SU-DHL-6 (cell line): ENCODE results near the gene TRIM24.
"Not testable (repeated sequence)": the region's sequence is repeated elsewhere in the genome, so short reads cannot be mapped to it uniquely, and the experiment has no call there.

Experiments
- H2AFZ ChIP-seq: fragments of 200-600 bp; sonication (generic); 2 replicates; pipeline ENCODE4 v1.6.1; 2014; ENCODE audit warnings: low read depth, mild to moderate bottlenecking, moderate library complexity, mixed read lengths, antibody characterized with exemption, low read length; ENCODE audit not compliant: severe bottlenecking
- H3F3A ChIP-seq: fragments of 200-600 bp; shearing (Covaris generic); 2 replicates; pipeline ENCODE4 v1.6.0; 2016; ENCODE audit warnings: antibody characterized with exemption, mild to moderate bottlenecking; ENCODE audit not compliant: insufficient read depth
- H3K27ac ChIP-seq: fragments of 200-600 bp; sonication (generic); 2 replicates; pipeline ENCODE4 v1.5.1; 2016; ENCODE audit warnings: low read depth, mild to moderate bottlenecking, low read length, moderate library complexity, mixed read lengths
- H3K27me3 ChIP-seq: fragments of 200-600 bp; sonication (generic), shearing (Covaris generic); 2 replicates; pipeline ENCODE4 v1.6.0; 2014; ENCODE audit warnings: mild to moderate bottlenecking, low read length
- H3K36me3 ChIP-seq: fragments of 200-600 bp; sonication (generic); 2 replicates; pipeline ENCODE4 v1.6.1; 2014; ENCODE audit warnings: mild to moderate bottlenecking, low read length, mixed read lengths
- H3K4me2 ChIP-seq: fragments of 300-600, 200-600 bp; shearing (Covaris generic), sonication (generic); 2 replicates; pipeline ENCODE4 v1.6.0; 2014; ENCODE audit warnings: low read length, low read depth, mild to moderate bottlenecking; ENCODE audit not compliant: poor library complexity, severe bottlenecking
- H3K4me3 ChIP-seq: fragments of 200-600 bp; sonication (generic); 2 replicates; pipeline ENCODE4 v1.5.1; 2014; ENCODE audit warnings: antibody characterized with exemption, low read length, mild to moderate bottlenecking, mixed read lengths; ENCODE audit not compliant: insufficient read depth, poor library complexity, severe bottlenecking
- H3K79me2 ChIP-seq: fragments of 200-600 bp; sonication (generic); 2 replicates; pipeline ENCODE4 v1.6.1; 2014; ENCODE audit warnings: mild to moderate bottlenecking, low read length, moderate library complexity; ENCODE audit not compliant: insufficient read depth
- H3K9ac ChIP-seq: fragments of 200-600 bp; sonication (generic); 2 replicates; pipeline ENCODE4 v1.7.0; 2014; ENCODE audit warnings: mild to moderate bottlenecking, low read length
- H3K9me2 ChIP-seq: fragments of 200-600 bp; sonication (generic); replicated peaks from 2 replicates; pipeline ENCODE4 v1.6.1; 2014; ENCODE audit warnings: low read length; ENCODE audit not compliant: insufficient read depth
- H3K9me3 ChIP-seq: fragments of 200-600 bp; sonication (generic); 2 replicates; pipeline ENCODE4 v1.6.1; 2014; ENCODE audit warnings: low read length, mixed read lengths; ENCODE audit not compliant: insufficient read depth
- H4K20me1 ChIP-seq: fragments of 200-600 bp; sonication (generic); 2 replicates; pipeline ENCODE4 v1.6.1; 2014; ENCODE audit warnings: low read depth, mild to moderate bottlenecking, antibody characterized with exemption, low read length, moderate library complexity, mixed read lengths
- EZH2phosphoT487 ChIP-seq: fragments of 200-600 bp; sonication (generic), shearing (Covaris generic); conservative IDR thresholded peaks from 2 replicates; pipeline ENCODE4 v1.6.1; 2018; ENCODE audit warnings: mild to moderate bottlenecking, antibody characterized with exemption, low read length, moderate library complexity, mixed read lengths
- TF ChIP-seq, protein P1 (sequence below): fragments of 200-600 bp; sonication (generic); IDR thresholded peaks from one replicate; pipeline ENCODE4 v1.5.1; 2017; ENCODE audit warnings: antibody characterized with exemption, mild to moderate bottlenecking, low read length, moderate library complexity; ENCODE audit not compliant: insufficient read depth, poor library complexity, severe bottlenecking

TRIM24 gene

DNA sequence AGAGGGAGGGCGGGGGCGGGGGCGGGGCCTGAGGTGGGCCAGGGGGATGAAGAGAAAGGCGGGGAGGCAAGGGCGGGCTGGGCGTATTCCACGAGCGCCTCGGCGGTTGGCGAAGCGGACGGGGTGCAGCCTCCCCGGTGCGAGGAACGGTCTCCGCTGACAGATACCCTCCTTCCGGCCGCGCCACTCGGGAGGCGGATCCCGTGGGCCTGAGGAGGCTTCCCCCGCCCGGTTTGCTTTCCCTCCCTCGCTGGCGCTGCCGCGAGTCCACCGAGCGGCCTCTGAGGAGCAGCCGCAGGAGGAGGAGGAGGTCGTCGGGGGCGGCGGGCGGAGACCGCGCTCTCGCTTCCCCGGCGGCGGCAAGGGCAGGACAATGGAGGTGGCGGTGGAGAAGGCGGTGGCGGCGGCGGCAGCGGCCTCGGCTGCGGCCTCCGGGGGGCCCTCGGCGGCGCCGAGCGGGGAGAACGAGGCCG lies at the start of gene TRIM24:
TSS of gene TRIM24 (plus strand) at position 84 of the 473 bp plus-strand sequence. CDS start at position 374, 290 bp downstream.
- H4K20me1 ChIP-seq: no peaks in the 10 kb centered on the region; the same call in 1 of the 2 replicates
- TF ChIP-seq, protein P1, sequence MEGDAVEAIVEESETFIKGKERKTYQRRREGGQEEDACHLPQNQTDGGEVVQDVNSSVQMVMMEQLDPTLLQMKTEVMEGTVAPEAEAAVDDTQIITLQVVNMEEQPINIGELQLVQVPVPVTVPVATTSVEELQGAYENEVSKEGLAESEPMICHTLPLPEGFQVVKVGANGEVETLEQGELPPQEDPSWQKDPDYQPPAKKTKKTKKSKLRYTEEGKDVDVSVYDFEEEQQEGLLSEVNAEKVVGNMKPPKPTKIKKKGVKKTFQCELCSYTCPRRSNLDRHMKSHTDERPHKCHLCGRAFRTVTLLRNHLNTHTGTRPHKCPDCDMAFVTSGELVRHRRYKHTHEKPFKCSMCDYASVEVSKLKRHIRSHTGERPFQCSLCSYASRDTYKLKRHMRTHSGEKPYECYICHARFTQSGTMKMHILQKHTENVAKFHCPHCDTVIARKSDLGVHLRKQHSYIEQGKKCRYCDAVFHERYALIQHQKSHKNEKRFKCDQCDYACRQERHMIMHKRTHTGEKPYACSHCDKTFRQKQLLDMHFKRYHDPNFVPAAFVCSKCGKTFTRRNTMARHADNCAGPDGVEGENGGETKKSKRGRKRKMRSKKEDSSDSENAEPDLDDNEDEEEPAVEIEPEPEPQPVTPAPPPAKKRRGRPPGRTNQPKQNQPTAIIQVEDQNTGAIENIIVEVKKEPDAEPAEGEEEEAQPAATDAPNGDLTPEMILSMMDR: no peak
- TF ChIP-seq EZH2phosphoT487: no peak
- peaks cover 42% of the 10 kb centered on the region for H3K79me2 ChIP-seq
- peak within 1 kb of the TSS; percentile 94 for H3K4me2 ChIP-seq
- peak within 1 kb of the TSS; percentile 72 for H3K9ac ChIP-seq
- peak within 1 kb of the TSS; percentile 76 for H3K4me3 ChIP-seq
- H3K27ac ChIP-seq: peak within 1 kb of the TSS; percentile 94
- peak within 1 kb of the TSS; percentile 97 for H2AFZ ChIP-seq
- no peaks in the 10 kb centered on the region for H3K36me3 ChIP-seq
- no peaks in the 10 kb centered on the region for H3K9me2 ChIP-seq
- H3K27me3 ChIP-seq: no peaks in the 10 kb centered on the region
- no peaks in the 10 kb centered on the region for H3K9me3 ChIP-seq
- no peaks in the 10 kb centered on the region for H3F3A ChIP-seq

DNA sequence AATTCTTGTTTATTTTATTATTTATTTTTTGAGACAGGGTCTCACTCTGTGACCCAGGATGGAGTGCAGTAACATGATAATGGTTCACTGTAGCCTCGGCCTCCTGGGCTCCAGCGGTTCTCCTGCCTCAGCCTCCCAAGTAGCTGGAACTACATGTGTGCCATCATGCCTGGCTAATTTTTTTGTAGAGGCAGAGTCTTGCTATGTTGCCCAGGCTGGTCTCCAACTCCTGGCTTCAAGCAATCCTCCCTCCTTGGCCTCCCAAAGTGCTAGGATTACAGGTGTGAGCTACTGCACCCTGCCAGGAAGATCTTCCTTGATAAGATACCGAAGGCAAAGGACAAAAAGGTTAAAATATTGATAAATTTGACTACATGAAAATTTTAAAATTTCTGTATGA lies 48.0 kb upstream of the TRIM24 start:
- not testable (repeated sequence) for H3F3A ChIP-seq, H3K27ac ChIP-seq, H3K9me3 ChIP-seq, H3K4me2 ChIP-seq, H3K9me2 ChIP-seq, H3K79me2 ChIP-seq, H4K20me1 ChIP-seq, H3K4me3 ChIP-seq, H2AFZ ChIP-seq, H3K36me3 ChIP-seq, H3K9ac ChIP-seq, H3K27me3 ChIP-seq

DNA sequence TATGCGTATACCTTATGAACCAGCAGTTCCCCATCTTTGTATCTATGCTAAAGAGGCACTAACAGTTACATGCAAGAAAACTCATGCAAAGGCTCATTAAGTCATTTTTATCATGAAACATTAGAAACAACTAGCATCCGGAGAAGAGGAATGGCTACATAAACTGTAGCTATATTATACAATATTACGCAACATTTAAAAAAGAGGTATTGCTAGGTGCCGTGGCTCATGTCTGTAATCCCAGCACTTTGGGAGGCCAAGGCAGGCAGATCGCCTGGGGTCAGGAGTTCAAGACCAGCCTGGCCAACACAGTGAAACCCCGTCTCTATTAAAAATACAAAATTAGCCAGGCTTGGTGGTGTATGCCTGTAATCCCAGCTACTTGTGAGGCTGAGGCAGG lies 47.1 kb upstream of the TRIM24 start:
- H4K20me1 ChIP-seq, H3K4me2 ChIP-seq, H3K36me3 ChIP-seq, H3K27ac ChIP-seq, H3K9me3 ChIP-seq, H3K27me3 ChIP-seq, H3K9ac ChIP-seq, H3K79me2 ChIP-seq, H3F3A ChIP-seq, H3K9me2 ChIP-seq, H3K4me3 ChIP-seq, H2AFZ ChIP-seq: not testable (repeated sequence)

DNA sequence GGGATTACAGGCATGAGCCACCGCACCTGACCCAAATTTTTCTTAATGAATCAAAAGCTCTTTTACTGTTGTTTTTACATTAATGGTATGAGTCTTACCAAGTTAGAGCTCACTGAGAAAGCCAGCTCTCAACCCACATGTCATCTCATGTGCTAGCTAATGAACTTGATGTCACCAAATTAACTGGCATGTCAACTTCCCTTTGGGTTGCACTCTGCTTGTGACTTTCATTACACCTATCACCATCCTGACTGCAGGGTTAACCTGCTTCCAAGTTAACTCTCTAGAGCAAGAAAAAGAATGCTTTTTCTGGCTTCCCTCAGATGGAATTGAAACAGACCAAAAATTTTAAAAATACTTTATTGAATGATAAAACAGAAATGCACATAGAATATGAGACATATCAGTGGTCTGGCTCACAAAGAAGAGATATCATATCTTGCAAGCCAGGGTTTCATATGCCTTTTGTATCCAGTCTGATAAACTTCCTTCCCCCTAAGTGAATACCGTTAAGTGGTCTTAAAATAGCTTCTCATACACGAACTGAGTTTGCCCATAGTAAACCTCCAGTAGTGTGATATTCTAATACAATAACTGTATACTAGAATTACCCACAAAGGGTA lies 42.9 kb upstream of the TRIM24 start:
- Histone ChIP-seq H3K9ac (no peak overlapping the region), H3F3A (no peaks in the 10 kb centered on the region), H3K27me3 (no peaks in the 10 kb centered on the region), H3K9me2 (no peaks in the 10 kb centered on the region), H3K9me3 (no peaks in the 10 kb centered on the region), H3K36me3 (no peaks in the 10 kb centered on the region), H3K27ac (no peak overlapping the region), H4K20me1 (no peaks in the 10 kb centered on the region), H3K4me3 (no peak overlapping the region), H2AFZ (no peak overlapping the region), H3K79me2 (no peaks in the 10 kb centered on the region), H3K4me2 (no peak overlapping the region)
- no peak for TF ChIP-seq EZH2phosphoT487
- TF ChIP-seq, protein P1: no peak
